ENCODE measurements around the gene ZBED4. TPM values are rescaled to one million over a fixed set of nuclear protein-coding genes. Genes with fewer than 3 reads are reported as not detected.

ZBED4 gene
- total RNA-seq, 4 donors from 2014 or later: 19.9 to 30.7 (median 24.9) TPM

- Histone ChIP-seq H3K27me3 (no peaks in the 10 kb centered on the region), H3K4me3 (no peak overlapping the region), H3K27ac (no peak overlapping the region), H3K9me3 (no peaks in the 10 kb centered on the region), H3K4me1 (peaks cover 4 to 53% (median 15%) of the 10 kb centered on the region in 4 donors), H3K36me3 (peaks cover 0 to 10% (median 0%) of the 10 kb centered on the region in 4 donors)
- intact Hi-C loops (cut with DNase I; ENCODE audit: low total_unique reads): no loop called here
- in situ Hi-C loops (cut with MboI; ENCODE audit: low pct_ligation_motif_present in 1 of 4, low pct_unique_long_range_greater_than_20kb in 1 of 4, low sequenced_read_pairs in 3 of 4): no loop called here
- no peak for TF ChIP-seq EP300 (IDR thresholded peaks at IDR 0.05; ENCODE audit: low read depth)
- no peak for TF ChIP-seq POLR2AphosphoS5 (IDR thresholded peaks at IDR 0.05)
- DNase-seq: no peak
- 92% methylated on average over 13 of the region's 14 CpGs; no CpG with 5 or more reads in 1 of the 2 donors for WGBS, 2 donors (ENCODE audit: low coverage in 1 of 2)
Measured at GRCh38 chr22:49814164-49814686, 39.4 kb upstream of the ZBED4 start.

GRCh38 chr22:49814856-49815255 lies 38.8 kb upstream of the ZBED4 start:
- in situ Hi-C loops (cut with MboI; ENCODE audit: low pct_ligation_motif_present in 1 of 4, low pct_unique_long_range_greater_than_20kb in 1 of 4, low sequenced_read_pairs in 3 of 4): no loop called here
- intact Hi-C loops (cut with DNase I; ENCODE audit: low total_unique reads): no loop called here
- Histone ChIP-seq H3K9me3 (no peaks in the 10 kb centered on the region), H3K27me3 (no peaks in the 10 kb centered on the region), H3K4me1 (peaks cover 4 to 49% (median 15%) of the 10 kb centered on the region in 4 donors), H3K27ac (no peak overlapping the region), H3K36me3 (peaks cover 0 to 10% (median 0%) of the 10 kb centered on the region in 4 donors), H3K4me3 (no peak overlapping the region)
- no peak for DNase-seq
- 59 to 82% methylated on average over 4 to 8 of the region's 8 CpGs for WGBS, 2 donors (ENCODE audit: low coverage in 1 of 2)
- TF ChIP-seq CTCF (IDR thresholded peaks at IDR 0.05) (no peak), POLR2A (IDR thresholded peaks at IDR 0.05) (no peak), EP300 (IDR thresholded peaks at IDR 0.05; ENCODE audit: low read depth) (no peak), POLR2AphosphoS5 (IDR thresholded peaks at IDR 0.05) (no peak)

- Histone ChIP-seq H3K9me3 (no peaks in the 10 kb centered on the region), H3K27me3 (no peaks in the 10 kb centered on the region), H3K36me3 (peaks cover 0 to 10% (median 0%) of the 10 kb centered on the region in 4 donors), H3K4me3 (no peak overlapping the region), H3K4me1 (peaks cover 4 to 41% (median 17%) of the 10 kb centered on the region in 4 donors), H3K27ac (no peak overlapping the region)
- intact Hi-C loops (cut with DNase I; ENCODE audit: low total_unique reads) (no loop called here), in situ Hi-C loops (cut with MboI; ENCODE audit: low pct_ligation_motif_present in 1 of 4, low pct_unique_long_range_greater_than_20kb in 1 of 4, low sequenced_read_pairs in 3 of 4) (no loop called here)
- no peak for DNase-seq
- TF ChIP-seq POLR2AphosphoS5 (IDR thresholded peaks at IDR 0.05): no peak
- WGBS, 2 donors (ENCODE audit: low coverage in 1 of 2): 76% methylated on average over 15 of the region's 15 CpGs; no CpG with 5 or more reads in 1 of the 2 donors
Measured at GRCh38 chr22:49815641-49816091, 38.0 kb upstream of the ZBED4 start.

GRCh38 chr22:49817359-49817758 lies 36.3 kb upstream of the ZBED4 start:
- intact Hi-C loops (cut with DNase I; ENCODE audit: low total_unique reads) (no loop called here), in situ Hi-C loops (cut with MboI; ENCODE audit: low pct_ligation_motif_present in 1 of 4, low pct_unique_long_range_greater_than_20kb in 1 of 4, low sequenced_read_pairs in 3 of 4) (no loop called here)

More at GRCh38 chr22:49817359-49817758, 36.3 kb upstream of the ZBED4 start:
- Histone ChIP-seq H3K4me1 (peaks cover 0 to 38% (median 22%) of the 10 kb centered on the region in 4 donors), H3K9me3 (no peaks in the 10 kb centered on the region), H3K27ac (no peak overlapping the region), H3K4me3 (no peak overlapping the region), H3K27me3 (no peaks in the 10 kb centered on the region), H3K36me3 (peaks cover 0 to 15% (median 2%) of the 10 kb centered on the region in 4 donors)
- no peak for DNase-seq
- TF ChIP-seq EP300 (IDR thresholded peaks at IDR 0.05; ENCODE audit: low read depth) (no peak), POLR2AphosphoS5 (IDR thresholded peaks at IDR 0.05) (no peak), CTCF (IDR thresholded peaks at IDR 0.05) (no peak), POLR2A (IDR thresholded peaks at IDR 0.05) (no peak)
- 82% methylated on average over 3 of the region's 3 CpGs; no CpG with 5 or more reads in 1 of the 2 donors for WGBS, 2 donors (ENCODE audit: low coverage in 1 of 2)

All from transverse colon (tissue), 4 donors.